ENCODE results near the gene DPF3. TPM values are rescaled to one million over a fixed set of nuclear protein-coding genes. Genes with fewer than 3 reads are reported as not detected.

The DPF3 gene
- polyA plus RNA-seq, 1 donor: 3.5 TPM

- no peak overlapping the region for H3K4me3 ChIP-seq (ENCODE audit: low read length)
- H3K9me3 ChIP-seq (ENCODE audit: control insufficient read depth, low read depth, low read length): no peaks in the 10 kb centered on the region
- DNase-seq: no peak
- WGBS (ENCODE audit: insufficient coverage, low lambda C conversion rate): no CpG with 5 or more reads among the region's 1 CpG
- H3K27ac ChIP-seq (ENCODE audit: low read length): no peak overlapping the region
- no peaks in the 10 kb centered on the region for H3K4me1 ChIP-seq (ENCODE audit: control insufficient read depth, insufficient read depth, low read length)
- no peaks in the 10 kb centered on the region for H3K36me3 ChIP-seq (ENCODE audit: control insufficient read depth, insufficient read depth, low read length)
- H3K27me3 ChIP-seq (ENCODE audit: control insufficient read depth, insufficient read depth, low read length): peaks cover 3% of the 10 kb centered on the region
Measured at GRCh38 chr14:72576258-72576657, 317.6 kb downstream of the DPF3 start.

- H3K9me3 ChIP-seq (ENCODE audit: control insufficient read depth, low read depth, low read length): no peaks in the 10 kb centered on the region
- no CpG with 5 or more reads among the region's 1 CpG for WGBS (ENCODE audit: insufficient coverage, low lambda C conversion rate)
- H3K36me3 ChIP-seq (ENCODE audit: control insufficient read depth, insufficient read depth, low read length): no peaks in the 10 kb centered on the region
- H3K27ac ChIP-seq (ENCODE audit: low read length): no peak overlapping the region
- H3K4me3 ChIP-seq (ENCODE audit: low read length): no peak overlapping the region
- DNase-seq: no peak
- H3K27me3 ChIP-seq (ENCODE audit: control insufficient read depth, insufficient read depth, low read length): peaks cover 3% of the 10 kb centered on the region
- H3K4me1 ChIP-seq (ENCODE audit: control insufficient read depth, insufficient read depth, low read length): no peaks in the 10 kb centered on the region
Measured at GRCh38 chr14:72574715-72575114, 319.2 kb downstream of the DPF3 start.

GRCh38 chr14:72573725-72574417, 320.0 kb downstream of the DPF3 start:
- H3K27ac ChIP-seq (ENCODE audit: low read length): no peak overlapping the region
- peaks cover 1% of the 10 kb centered on the region for H3K27me3 ChIP-seq (ENCODE audit: control insufficient read depth, insufficient read depth, low read length)
- H3K9me3 ChIP-seq (ENCODE audit: control insufficient read depth, low read depth, low read length): no peaks in the 10 kb centered on the region
- DNase-seq: no peak
- no peaks in the 10 kb centered on the region for H3K36me3 ChIP-seq (ENCODE audit: control insufficient read depth, insufficient read depth, low read length)
- no peak overlapping the region for H3K4me3 ChIP-seq (ENCODE audit: low read length)
- no peaks in the 10 kb centered on the region for H3K4me1 ChIP-seq (ENCODE audit: control insufficient read depth, insufficient read depth, low read length)
- 81% methylated on average over 3 of the region's 9 CpGs for WGBS (ENCODE audit: insufficient coverage, low lambda C conversion rate)

Other genes with a start within 250 kb of the DPF3 start
- gene DCAF4, start 32.4 kb upstream of the DPF3 start, polyA plus RNA-seq: 15.3 TPM
- gene ZFYVE1, start 133.0 kb upstream of the DPF3 start, polyA plus RNA-seq: 14.2 TPM
- 124 TPM for gene RBM25, start 164.4 kb upstream of the DPF3 start, polyA plus RNA-seq
- 104 TPM for gene PSEN1, start 242.4 kb upstream of the DPF3 start, polyA plus RNA-seq